ENCODE results near the gene POLG2.
A peak's percentile ranks its signal among the peaks of the same experiment; 100 is the strongest.

DNA sequence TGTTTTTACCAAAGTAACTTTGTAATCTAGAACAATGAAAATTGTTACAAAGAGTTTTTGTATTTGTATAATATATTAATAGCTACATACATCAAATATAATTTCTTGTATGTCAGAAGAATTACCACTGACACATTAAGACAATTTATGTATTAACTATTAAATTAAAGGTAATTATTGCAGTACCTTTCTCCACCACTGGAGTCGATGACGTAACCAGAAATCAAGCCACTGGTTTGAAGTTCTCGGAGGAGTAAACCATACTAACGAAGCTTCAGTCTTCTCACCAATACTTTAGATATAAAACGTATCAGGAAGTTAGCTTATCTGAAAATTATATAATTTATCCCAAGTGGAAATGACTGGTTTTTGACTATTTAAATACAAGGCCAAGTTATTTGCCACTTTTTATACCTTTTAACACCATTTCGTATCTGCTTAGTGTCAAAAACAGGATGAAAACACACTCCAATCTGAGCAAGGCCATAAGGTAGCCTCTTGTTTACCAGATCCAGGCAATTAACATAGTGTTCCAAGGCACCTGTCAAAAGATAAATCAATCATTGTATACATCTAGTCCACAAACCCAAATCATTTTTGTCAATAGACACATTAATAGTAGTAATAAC lies 4.3 kb downstream of the POLG2 start:
- TF ChIP-seq POLR2AphosphoS5 (IDR thresholded peaks at IDR 0.05) = no peak
- no peak for TF ChIP-seq EP300 (IDR thresholded peaks at IDR 0.05)
- TF ChIP-seq, protein P1, sequence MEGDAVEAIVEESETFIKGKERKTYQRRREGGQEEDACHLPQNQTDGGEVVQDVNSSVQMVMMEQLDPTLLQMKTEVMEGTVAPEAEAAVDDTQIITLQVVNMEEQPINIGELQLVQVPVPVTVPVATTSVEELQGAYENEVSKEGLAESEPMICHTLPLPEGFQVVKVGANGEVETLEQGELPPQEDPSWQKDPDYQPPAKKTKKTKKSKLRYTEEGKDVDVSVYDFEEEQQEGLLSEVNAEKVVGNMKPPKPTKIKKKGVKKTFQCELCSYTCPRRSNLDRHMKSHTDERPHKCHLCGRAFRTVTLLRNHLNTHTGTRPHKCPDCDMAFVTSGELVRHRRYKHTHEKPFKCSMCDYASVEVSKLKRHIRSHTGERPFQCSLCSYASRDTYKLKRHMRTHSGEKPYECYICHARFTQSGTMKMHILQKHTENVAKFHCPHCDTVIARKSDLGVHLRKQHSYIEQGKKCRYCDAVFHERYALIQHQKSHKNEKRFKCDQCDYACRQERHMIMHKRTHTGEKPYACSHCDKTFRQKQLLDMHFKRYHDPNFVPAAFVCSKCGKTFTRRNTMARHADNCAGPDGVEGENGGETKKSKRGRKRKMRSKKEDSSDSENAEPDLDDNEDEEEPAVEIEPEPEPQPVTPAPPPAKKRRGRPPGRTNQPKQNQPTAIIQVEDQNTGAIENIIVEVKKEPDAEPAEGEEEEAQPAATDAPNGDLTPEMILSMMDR (IDR thresholded peaks at IDR 0.05) = peak; percentile 34 to 64 (median 38)
